Endothelial cell of umbilical vein (primary cell): Measurements from ENCODE around the gene DLEC1.
"Not testable (repeated sequence)": the region's sequence is repeated elsewhere in the genome, so short reads cannot be mapped to it uniquely, and the experiment has no call there.

Source experiments
- CTCF ChIP-seq, 2 donors: IDR thresholded peaks; 1 replicate in 1 of 2; 2 replicates in 1 of 2; pipeline ENCODE4 v1.5.1; 2011; ENCODE audit warnings: low read length in 2 of 2, mild to moderate bottlenecking in 2 of 2, moderate library complexity in 2 of 2, control low read depth in 1 of 2, inconsistent platforms in 1 of 2, low read depth in 1 of 2; ENCODE audit not compliant: insufficient read depth in 1 of 2; ENCODE audit errors: extremely low read depth in 1 of 2
- EZH2 ChIP-seq: IDR thresholded peaks from 2 replicates; pipeline ENCODE4 v1.6.1; 2012; ENCODE audit warnings: borderline replicate concordance, low read depth, mild to moderate bottlenecking, moderate library complexity, low read length, inconsistent platforms; ENCODE audit not compliant: severe bottlenecking
- FOS ChIP-seq: IDR thresholded peaks from 2 replicates; pipeline ENCODE4 v1.6.1; 2011; ENCODE audit warnings: mild to moderate bottlenecking, low read length, moderate library complexity, borderline replicate concordance; ENCODE audit not compliant: insufficient read depth
- GATA2 ChIP-seq: IDR thresholded peaks from 2 replicates; pipeline ENCODE4 v1.7.0; 2011; ENCODE audit warnings: low read depth, mild to moderate bottlenecking, moderate library complexity, mixed read lengths, low read length; ENCODE audit not compliant: insufficient read length, insufficient read depth
- JUN ChIP-seq: IDR thresholded peaks from 2 replicates; pipeline ENCODE4 v1.6.1; 2011; ENCODE audit warnings: borderline replicate concordance, low read depth; ENCODE audit not compliant: insufficient read length, insufficient read depth
- MAX ChIP-seq: IDR thresholded peaks from 2 replicates; pipeline ENCODE4 v1.6.1; 2011; ENCODE audit not compliant: insufficient read depth, insufficient read length
- MYC ChIP-seq: IDR thresholded peaks from one replicate; pipeline ENCODE4 v1.6.1; 2011; ENCODE audit warnings: mild to moderate bottlenecking, low read depth, low read length
- POLR2A ChIP-seq: IDR thresholded peaks from 2 replicates; pipeline ENCODE4 v1.6.1; 2012; ENCODE audit warnings: low read depth, mild to moderate bottlenecking, control low read depth, low read length
- POLR2AphosphoS5 ChIP-seq: IDR thresholded peaks from 2 replicates; pipeline ENCODE4 v1.6.1; 2012; ENCODE audit warnings: low read depth, mild to moderate bottlenecking, control low read depth, low read length, moderate library complexity; ENCODE audit not compliant: insufficient read depth

GRCh38 chr3:38033586-38033985, 5.4 kb upstream of the DLEC1 start:
- not testable (repeated sequence) for TF ChIP-seq POLR2AphosphoS5; EZH2; CTCF (IDR thresholded peaks at IDR 0.05; ENCODE audit: extremely low read depth in 1 of 2, insufficient read depth in 1 of 2, low read depth in 1 of 2, low read length in 2 of 2); POLR2A; MAX; MYC; JUN; FOS; GATA2
